NB4 (cell line): ENCODE measurements around the gene CSRNP3.

Experiments used
- MYC ChIP-seq: IDR thresholded peaks from 2 replicates; pipeline ENCODE4 v1.6.1; 2011; ENCODE audit warnings: low read depth, low read length
- POLR2A ChIP-seq: IDR thresholded peaks from 2 replicates; pipeline ENCODE4 v1.6.1; 2011; ENCODE audit warnings: mild to moderate bottlenecking; ENCODE audit not compliant: insufficient read length; ENCODE audit errors: extremely low read depth
- TF ChIP-seq, protein P1 (sequence below): IDR thresholded peaks from one replicate; pipeline ENCODE4 v1.5.1; 2012; ENCODE audit warnings: low read depth, low read length
- TF ChIP-seq, protein P2 (sequence below): IDR thresholded peaks from 2 replicates; pipeline ENCODE4 v1.6.1; 2011; ENCODE audit warnings: low read depth, low read length

DNA sequence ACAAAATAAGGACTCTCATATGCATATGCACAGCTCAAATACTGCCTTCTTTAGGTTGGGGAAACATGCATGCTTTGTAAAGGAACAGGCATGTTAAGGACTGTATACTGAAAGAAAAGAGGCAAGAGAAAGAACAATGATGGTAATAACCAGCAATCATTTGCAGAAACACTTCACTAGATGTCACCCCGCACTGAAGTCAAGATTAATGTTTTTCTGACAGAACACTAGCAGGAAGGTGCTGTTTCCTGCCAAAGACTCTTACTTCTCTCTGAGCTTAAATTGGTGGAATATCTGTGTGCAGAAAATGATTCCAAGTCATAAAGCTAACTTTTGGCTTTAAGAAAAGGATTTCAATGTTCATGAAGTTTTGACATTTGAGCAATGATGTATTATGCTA, 19.3 kb upstream of the CSRNP3 start:
- TF ChIP-seq, protein P1, sequence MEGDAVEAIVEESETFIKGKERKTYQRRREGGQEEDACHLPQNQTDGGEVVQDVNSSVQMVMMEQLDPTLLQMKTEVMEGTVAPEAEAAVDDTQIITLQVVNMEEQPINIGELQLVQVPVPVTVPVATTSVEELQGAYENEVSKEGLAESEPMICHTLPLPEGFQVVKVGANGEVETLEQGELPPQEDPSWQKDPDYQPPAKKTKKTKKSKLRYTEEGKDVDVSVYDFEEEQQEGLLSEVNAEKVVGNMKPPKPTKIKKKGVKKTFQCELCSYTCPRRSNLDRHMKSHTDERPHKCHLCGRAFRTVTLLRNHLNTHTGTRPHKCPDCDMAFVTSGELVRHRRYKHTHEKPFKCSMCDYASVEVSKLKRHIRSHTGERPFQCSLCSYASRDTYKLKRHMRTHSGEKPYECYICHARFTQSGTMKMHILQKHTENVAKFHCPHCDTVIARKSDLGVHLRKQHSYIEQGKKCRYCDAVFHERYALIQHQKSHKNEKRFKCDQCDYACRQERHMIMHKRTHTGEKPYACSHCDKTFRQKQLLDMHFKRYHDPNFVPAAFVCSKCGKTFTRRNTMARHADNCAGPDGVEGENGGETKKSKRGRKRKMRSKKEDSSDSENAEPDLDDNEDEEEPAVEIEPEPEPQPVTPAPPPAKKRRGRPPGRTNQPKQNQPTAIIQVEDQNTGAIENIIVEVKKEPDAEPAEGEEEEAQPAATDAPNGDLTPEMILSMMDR = no peak
- TF ChIP-seq POLR2A = no peak
- TF ChIP-seq, protein P2, sequence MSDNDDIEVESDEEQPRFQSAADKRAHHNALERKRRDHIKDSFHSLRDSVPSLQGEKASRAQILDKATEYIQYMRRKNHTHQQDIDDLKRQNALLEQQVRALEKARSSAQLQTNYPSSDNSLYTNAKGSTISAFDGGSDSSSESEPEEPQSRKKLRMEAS = no peak
- TF ChIP-seq MYC = no peak
